Epithelial cell of esophagus (primary cell): ENCODE measurements around the gene ANKRD60.

Experiments
- DNase-seq: peaks from one replicate; pipeline ENCODE4 v3.0.0; 2010; ENCODE audit warnings: low read depth
- H3K4me3 ChIP-seq: 2 replicates; pipeline ENCODE4 v1.5.1; 2011; ENCODE audit warnings: mild to moderate bottlenecking, low read length, control low read depth
- TF ChIP-seq, protein P1 (sequence below): IDR thresholded peaks from 2 replicates; pipeline ENCODE4 v1.5.1; 2011; ENCODE audit warnings: low read depth, mild to moderate bottlenecking, low read length, control low read depth, inconsistent platforms; ENCODE audit not compliant: insufficient read depth; ENCODE audit errors: missing control alignments

ANKRD60 gene

DNA sequence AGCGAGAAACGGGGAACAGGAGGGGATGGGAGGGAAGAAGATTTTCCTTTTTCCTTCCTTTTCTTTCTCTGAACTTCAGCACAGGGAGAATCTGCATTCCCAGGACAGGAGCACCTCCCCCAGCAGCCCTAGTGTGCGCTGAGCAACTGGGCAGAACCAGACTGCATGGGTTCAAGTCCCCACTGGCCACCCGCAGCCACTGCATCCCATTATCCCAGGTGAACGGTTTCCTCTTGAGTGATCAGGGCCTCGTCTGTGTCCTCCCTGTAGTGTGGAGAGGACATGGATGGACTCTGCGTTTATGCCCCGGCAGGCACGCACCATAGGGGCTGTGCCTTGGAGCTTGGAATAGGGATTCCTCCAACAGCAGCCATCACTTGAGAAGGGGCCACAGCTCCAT is 53.0 kb downstream of the ANKRD60 start:
- TF ChIP-seq, protein P1, sequence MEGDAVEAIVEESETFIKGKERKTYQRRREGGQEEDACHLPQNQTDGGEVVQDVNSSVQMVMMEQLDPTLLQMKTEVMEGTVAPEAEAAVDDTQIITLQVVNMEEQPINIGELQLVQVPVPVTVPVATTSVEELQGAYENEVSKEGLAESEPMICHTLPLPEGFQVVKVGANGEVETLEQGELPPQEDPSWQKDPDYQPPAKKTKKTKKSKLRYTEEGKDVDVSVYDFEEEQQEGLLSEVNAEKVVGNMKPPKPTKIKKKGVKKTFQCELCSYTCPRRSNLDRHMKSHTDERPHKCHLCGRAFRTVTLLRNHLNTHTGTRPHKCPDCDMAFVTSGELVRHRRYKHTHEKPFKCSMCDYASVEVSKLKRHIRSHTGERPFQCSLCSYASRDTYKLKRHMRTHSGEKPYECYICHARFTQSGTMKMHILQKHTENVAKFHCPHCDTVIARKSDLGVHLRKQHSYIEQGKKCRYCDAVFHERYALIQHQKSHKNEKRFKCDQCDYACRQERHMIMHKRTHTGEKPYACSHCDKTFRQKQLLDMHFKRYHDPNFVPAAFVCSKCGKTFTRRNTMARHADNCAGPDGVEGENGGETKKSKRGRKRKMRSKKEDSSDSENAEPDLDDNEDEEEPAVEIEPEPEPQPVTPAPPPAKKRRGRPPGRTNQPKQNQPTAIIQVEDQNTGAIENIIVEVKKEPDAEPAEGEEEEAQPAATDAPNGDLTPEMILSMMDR = no peak
- no peak for DNase-seq
- no peak overlapping the region for H3K4me3 ChIP-seq

DNA sequence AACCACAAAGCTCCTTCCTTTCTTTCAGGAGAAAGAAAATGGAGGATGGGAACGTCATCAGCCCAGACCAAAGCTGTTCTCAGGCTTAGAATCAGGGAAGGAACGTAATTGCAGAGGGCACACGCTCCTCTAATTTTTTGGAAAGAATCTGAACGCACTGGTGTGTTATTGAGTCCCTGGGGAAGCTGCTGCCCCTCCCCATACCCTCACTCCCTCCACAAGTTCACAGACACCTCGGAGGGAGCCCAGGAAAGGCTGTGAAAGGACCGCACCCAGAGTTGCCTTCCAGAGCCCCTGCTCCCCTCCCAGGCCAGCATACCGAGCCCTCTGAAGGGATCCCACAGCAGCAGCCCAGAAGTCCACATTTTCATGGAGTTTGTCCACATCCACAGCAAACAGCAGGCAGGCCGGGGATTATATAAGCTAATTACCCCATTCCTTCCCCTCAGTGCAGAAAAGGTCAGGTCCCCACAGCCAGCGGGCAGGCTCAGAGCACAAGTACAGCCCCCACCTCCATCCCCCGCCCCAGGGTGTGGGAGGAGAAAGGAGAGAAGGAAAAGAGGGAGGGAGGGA is 53.7 kb downstream of the ANKRD60 start:
- no peak overlapping the region for H3K4me3 ChIP-seq
- TF ChIP-seq, protein P1 = no peak
- no peak for DNase-seq

DNA sequence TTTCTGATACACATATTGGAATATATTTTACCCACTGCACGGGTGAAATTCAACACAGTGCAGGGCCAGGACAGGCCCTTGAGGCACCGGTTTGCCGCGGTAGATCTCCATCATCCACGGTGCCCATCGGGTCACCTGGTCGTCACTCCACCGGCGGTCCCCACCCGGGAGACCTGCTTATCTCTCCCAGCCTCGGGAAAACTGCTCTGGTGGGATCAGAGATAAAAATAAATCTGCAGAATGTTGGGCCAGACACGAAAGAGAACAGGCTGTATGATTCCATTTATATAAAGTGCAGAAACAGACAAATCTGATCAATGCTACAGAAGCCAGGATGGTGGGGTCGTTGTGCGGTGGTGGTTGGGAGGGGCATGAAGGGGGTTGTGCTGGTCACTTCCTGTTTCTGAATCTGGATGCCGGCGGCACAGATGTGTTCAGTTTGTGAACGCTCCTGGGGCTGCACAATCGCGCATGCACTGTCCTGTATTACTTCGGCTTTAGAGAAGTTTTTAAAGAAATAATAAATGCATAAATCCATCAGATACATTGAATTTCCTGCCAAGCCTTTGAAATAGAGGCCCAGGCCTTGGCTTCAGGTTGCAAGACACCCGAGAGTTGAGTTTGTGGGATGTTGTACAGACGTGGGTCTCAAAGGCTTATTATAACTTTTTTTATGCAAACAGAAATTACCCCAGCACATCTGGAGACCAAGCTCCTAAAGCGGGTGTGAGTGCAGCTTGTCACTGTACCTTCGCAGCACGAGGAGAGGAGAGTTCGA is 54.3 kb downstream of the ANKRD60 start:
- TF ChIP-seq, protein P1 = no peak
- no peak overlapping the region for H3K4me3 ChIP-seq
- DNase-seq = no peak

DNA sequence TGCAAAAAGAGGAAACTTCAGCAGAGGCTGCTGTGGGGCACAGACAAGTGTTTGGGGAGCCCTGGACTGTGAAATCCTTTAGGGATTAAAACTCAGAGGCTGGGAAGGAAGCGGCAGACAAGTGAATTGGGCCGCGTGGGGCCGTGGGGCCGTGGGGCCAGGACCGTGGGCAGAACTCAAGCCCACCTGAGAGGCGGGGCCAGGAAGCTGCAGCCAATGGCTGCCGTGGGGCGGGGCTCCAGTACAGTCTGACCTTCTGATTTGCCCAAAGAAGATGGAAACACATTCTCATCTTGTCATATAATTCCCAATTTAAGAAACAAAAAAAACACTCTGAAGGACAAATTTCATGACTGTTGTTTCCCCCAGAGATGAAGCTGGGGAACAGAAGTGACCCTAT is 55.4 kb downstream of the ANKRD60 start:
- no peak overlapping the region for H3K4me3 ChIP-seq
- TF ChIP-seq, protein P1 = no peak
- no peak for DNase-seq

DNA sequence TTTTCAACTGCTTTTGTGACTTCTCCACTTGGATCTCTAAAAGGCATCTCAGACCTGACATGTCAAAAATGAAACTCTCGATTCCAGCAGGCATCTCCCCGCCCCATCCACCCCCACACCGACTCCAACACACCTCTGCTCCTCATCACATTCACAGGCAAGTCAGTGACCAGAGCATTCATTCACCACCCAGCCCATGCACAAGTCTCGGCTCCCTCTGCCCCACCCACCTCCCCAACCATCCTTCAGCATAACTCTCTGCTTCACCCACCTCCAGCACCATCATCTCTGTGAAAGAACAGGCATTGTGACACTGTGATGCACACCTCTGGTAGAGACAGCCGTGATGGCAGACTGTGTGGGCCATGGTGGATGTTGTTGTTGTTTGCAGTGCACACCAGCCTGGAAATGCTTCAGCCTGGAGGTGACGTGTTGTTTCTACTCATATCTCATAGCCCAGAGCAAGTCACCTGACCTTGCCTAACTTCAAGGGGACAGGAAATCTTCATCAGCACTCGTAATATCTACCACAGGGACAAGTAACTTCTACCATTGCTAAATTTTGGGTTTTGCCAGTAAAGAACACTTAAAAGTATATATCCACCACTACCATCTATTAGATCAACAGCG is 56.5 kb downstream of the ANKRD60 start:
- TF ChIP-seq, protein P1 = no peak
- no peak for DNase-seq
- H3K4me3 ChIP-seq = no peak overlapping the region

DNA sequence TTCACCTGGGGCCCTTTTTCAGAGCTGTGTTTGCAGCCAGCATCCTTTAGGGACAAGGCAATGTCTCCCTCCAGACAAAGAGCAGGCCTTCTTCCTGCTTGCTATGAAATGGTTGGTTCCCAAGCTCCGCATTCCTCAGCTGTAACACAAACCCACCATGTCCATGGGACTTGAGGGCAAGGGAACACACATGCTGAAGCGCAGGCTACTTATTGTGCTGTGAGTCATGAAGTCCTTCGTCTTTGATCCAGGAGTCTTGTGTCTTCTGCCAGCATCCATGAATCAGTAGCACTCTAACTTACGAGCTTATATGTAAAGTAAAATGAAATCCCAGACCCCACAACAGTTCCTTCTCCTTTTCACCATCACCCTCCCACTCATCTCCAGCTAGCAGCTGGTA is 59.0 kb downstream of the ANKRD60 start:
- H3K4me3 ChIP-seq = no peak overlapping the region
- DNase-seq = no peak
- TF ChIP-seq, protein P1 = no peak
